ENCODE data around the gene SAMD3.

Gene SAMD3

GRCh38 chr6:130111031-130111430 lies 111.7 kb downstream of the SAMD3 start:
- no peak overlapping the region for H3K4me3 ChIP-seq (ENCODE audit: low read length)
- TF ChIP-seq, protein P1, sequence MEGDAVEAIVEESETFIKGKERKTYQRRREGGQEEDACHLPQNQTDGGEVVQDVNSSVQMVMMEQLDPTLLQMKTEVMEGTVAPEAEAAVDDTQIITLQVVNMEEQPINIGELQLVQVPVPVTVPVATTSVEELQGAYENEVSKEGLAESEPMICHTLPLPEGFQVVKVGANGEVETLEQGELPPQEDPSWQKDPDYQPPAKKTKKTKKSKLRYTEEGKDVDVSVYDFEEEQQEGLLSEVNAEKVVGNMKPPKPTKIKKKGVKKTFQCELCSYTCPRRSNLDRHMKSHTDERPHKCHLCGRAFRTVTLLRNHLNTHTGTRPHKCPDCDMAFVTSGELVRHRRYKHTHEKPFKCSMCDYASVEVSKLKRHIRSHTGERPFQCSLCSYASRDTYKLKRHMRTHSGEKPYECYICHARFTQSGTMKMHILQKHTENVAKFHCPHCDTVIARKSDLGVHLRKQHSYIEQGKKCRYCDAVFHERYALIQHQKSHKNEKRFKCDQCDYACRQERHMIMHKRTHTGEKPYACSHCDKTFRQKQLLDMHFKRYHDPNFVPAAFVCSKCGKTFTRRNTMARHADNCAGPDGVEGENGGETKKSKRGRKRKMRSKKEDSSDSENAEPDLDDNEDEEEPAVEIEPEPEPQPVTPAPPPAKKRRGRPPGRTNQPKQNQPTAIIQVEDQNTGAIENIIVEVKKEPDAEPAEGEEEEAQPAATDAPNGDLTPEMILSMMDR (conservative IDR thresholded peaks at IDR 0.05; ENCODE audit: low read depth, low read length): no peak
- no peak for DNase-seq (ENCODE audit: low read depth)

- DNase-seq (ENCODE audit: low read depth): peak; percentile 22
- TF ChIP-seq, protein P1 (conservative IDR thresholded peaks at IDR 0.05; ENCODE audit: low read depth, low read length): no peak
These were observed 115.0 kb downstream of the SAMD3 start for GRCh38 chr6:130107710-130108109.

GRCh38 chr6:130105996-130106704 lies 116.6 kb downstream of the SAMD3 start:
- no peak overlapping the region for H3K4me3 ChIP-seq (ENCODE audit: low read length)
- TF ChIP-seq, protein P1 (conservative IDR thresholded peaks at IDR 0.05; ENCODE audit: low read depth, low read length): no peak
- no peak for DNase-seq (ENCODE audit: low read depth)

More at GRCh38 chr6:130107710-130108109, 115.0 kb downstream of the SAMD3 start:
- H3K4me3 ChIP-seq (ENCODE audit: low read length): no peak overlapping the region

DNA sequence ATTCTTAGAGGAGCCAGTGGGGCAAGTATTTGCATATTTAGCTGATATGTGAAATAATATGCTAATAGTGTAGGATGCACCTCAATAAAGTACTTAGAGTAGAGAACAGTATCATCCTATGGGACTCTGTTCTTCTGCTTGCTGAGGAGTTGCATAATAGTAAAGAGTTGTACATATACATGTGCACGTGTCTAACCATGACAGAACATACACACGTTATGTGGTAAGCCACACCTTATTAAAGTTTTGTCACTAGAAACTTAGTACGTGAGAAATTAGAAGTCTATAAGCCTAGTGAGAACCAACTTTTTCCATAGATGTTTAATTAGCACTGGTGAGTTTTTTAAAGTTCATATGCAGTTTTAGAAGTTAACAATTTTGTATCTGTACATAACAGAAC lies 123.6 kb downstream of the SAMD3 start:
- TF ChIP-seq, protein P1 (conservative IDR thresholded peaks at IDR 0.05; ENCODE audit: low read depth, low read length): no peak
- DNase-seq (ENCODE audit: low read depth): no peak
- H3K4me3 ChIP-seq (ENCODE audit: low read length): no peak overlapping the region

- H3K4me3 ChIP-seq (ENCODE audit: low read length): no peak overlapping the region
- TF ChIP-seq, protein P1 (conservative IDR thresholded peaks at IDR 0.05; ENCODE audit: low read depth, low read length): no peak
- DNase-seq (ENCODE audit: low read depth): no peak
These were observed 124.4 kb downstream of the SAMD3 start for GRCh38 chr6:130098317-130098716.

Measured in retinal pigment epithelial cell (primary cell).